GM12878 (cell line): ENCODE results near the gene RRP15. TPM values are rescaled to one million over a fixed set of nuclear protein-coding genes. Genes with fewer than 3 reads are reported as not detected.

Source experiments
- ATAC-seq: fragments of 200-7000 bp; cut with Tn5 transposase; 3 replicates; pipeline ENCODE4 v1.9.1; 2020; ENCODE audit warnings: mild to moderate bottlenecking, moderate library complexity
- BruUV-seq: library from RNA; stranded (reverse); fragments of 400-500 nt; replicated peaks from 2 replicates; lab custom pipeline; 2021; lab: Mats Ljungman, UMichigan
- CTCF ChIA-PET: fragments of 300-600 bp; sonication (Branson Sonifier 250); formaldehyde crosslinking; extraction: SDS; loops from one replicate; lab custom pipeline; 2021; ENCODE audit warnings: inconsistent platforms; lab: Yijun Ruan, JAX
- POLR2A ChIA-PET: fragments of 350-600 bp; formaldehyde crosslinking; extraction: SDS; loops from one replicate; lab custom pipeline; 2021; ENCODE audit warnings: inconsistent platforms; lab: Charles Lee
- RAD21 ChIA-PET: fragments of 300-600 bp; sonication (Branson Sonifier 250); formaldehyde crosslinking; loops from one replicate; lab custom pipeline; 2023; ENCODE audit warnings: antibody characterized with exemption; ENCODE audit not compliant: unreplicated experiment; lab: Charles Lee
- SMC1A ChIA-PET: fragments of 300-600 bp; sonication (Branson Sonifier 250); formaldehyde crosslinking; loops from one replicate; lab custom pipeline; 2023; ENCODE audit not compliant: unreplicated experiment, uncharacterized antibody; lab: Charles Lee
- DNase-seq: peaks from one replicate; pipeline ENCODE4 v3.0.0-alpha.2; 2011; ENCODE audit warnings: low read depth, low spot score
- FAIRE-seq: peaks from 3 replicates; lab custom pipeline; 2011; peaks lifted over from hg19 to GRCh38; lab: Jason Lieb, UNC
- H2AFZ ChIP-seq: 2 replicates; pipeline ENCODE4 v1.6.0; 2011; ENCODE audit warnings: low read depth, low read length, control low read depth; ENCODE audit not compliant: control insufficient read depth
- H3K27ac ChIP-seq: 2 replicates; pipeline ENCODE4 v1.5.1; 2011; ENCODE audit warnings: control low read depth; ENCODE audit not compliant: control insufficient read depth, insufficient read depth
- H3K27me3 ChIP-seq, 2 experiments: replicated peaks in 1 of 2; 2 replicates each; pipeline versions ENCODE4 v1.6.0 to v1.6.1; 2011; ENCODE audit warnings: low read length in 1 of 2; ENCODE audit not compliant: control insufficient read depth in 2 of 2, insufficient read depth in 2 of 2
- H3K36me3 ChIP-seq, 2 experiments: 2 replicates each; pipeline ENCODE4 v1.5.1; 2011; ENCODE audit warnings: low read length in 1 of 2; ENCODE audit not compliant: control insufficient read depth in 2 of 2, insufficient read depth in 2 of 2
- H3K4me1 ChIP-seq: 2 replicates; pipeline ENCODE4 v1.6.1; 2011; ENCODE audit warnings: mild to moderate bottlenecking, low read length, moderate library complexity, mixed read lengths; ENCODE audit not compliant: control insufficient read depth, insufficient read depth
- H3K4me2 ChIP-seq: 2 replicates; pipeline ENCODE4 v1.6.0; 2011; ENCODE audit warnings: control low read depth; ENCODE audit not compliant: control insufficient read depth, insufficient read depth
- H3K4me3 ChIP-seq: fragments of 200-600 bp; sonication (generic); 2 replicates; pipeline ENCODE4 v1.5.1; 2016
- H3K79me2 ChIP-seq: 2 replicates; pipeline ENCODE4 v1.6.0; 2011; ENCODE audit warnings: low read length; ENCODE audit not compliant: control insufficient read depth, insufficient read depth
- H3K9ac ChIP-seq: 2 replicates; pipeline ENCODE4 v1.8.0; 2011; ENCODE audit warnings: low read length, control low read depth, mixed read lengths; ENCODE audit not compliant: control insufficient read depth, insufficient read depth
- H3K9me3 ChIP-seq: replicated peaks from 3 replicates; pipeline ENCODE4 v1.5.1; 2011; ENCODE audit warnings: mild to moderate bottlenecking, low read length; ENCODE audit not compliant: control insufficient read depth, insufficient read depth
- H4K20me1 ChIP-seq: 2 replicates; pipeline ENCODE4 v1.6.0; 2011; ENCODE audit not compliant: control insufficient read depth, insufficient read depth
- BCL11A ChIP-seq: IDR thresholded peaks from 2 replicates; pipeline ENCODE4 v1.6.1; 2011; ENCODE audit warnings: low read depth, low read length
- CHD4 ChIP-seq: fragments of 200-600 bp; sonication (generic); IDR thresholded peaks from 2 replicates; pipeline ENCODE4 v1.6.1; 2016; ENCODE audit warnings: mild to moderate bottlenecking
- DPF2 ChIP-seq: fragments of 450-650 bp; IDR thresholded peaks from 2 replicates; pipeline ENCODE4 v1.6.1; 2017; ENCODE audit warnings: mild to moderate bottlenecking
- EED ChIP-seq: sonication (generic); IDR thresholded peaks from 2 replicates; pipeline ENCODE4 v1.6.1; 2016; ENCODE audit warnings: antibody characterized with exemption, low read depth
- ELK1 ChIP-seq: IDR thresholded peaks from 2 replicates; pipeline ENCODE4 v1.6.1; 2012; ENCODE audit warnings: low read depth, low read length, improper control_type of control experiment
- HCFC1 ChIP-seq: fragments of 150-350 bp; IDR thresholded peaks from 2 replicates; pipeline ENCODE4 v1.6.1; 2014; ENCODE audit warnings: low read length
- HDGF ChIP-seq: fragments of 450-650 bp; IDR thresholded peaks from 2 replicates; pipeline ENCODE4 v1.6.1; 2016; ENCODE audit warnings: antibody characterized with exemption
- MEF2A ChIP-seq: IDR thresholded peaks from 2 replicates; pipeline ENCODE4 v1.6.1; 2011; ENCODE audit warnings: low read depth, mild to moderate bottlenecking, low read length, moderate library complexity; ENCODE audit not compliant: insufficient read depth
- MXI1 ChIP-seq: fragments of 150-350 bp; IDR thresholded peaks from 2 replicates; pipeline ENCODE4 v1.6.1; 2011; ENCODE audit warnings: low read depth, mild to moderate bottlenecking, inconsistent platforms, low read length, improper control_type of control experiment
- MYC ChIP-seq: IDR thresholded peaks from 2 replicates; pipeline ENCODE4 v1.6.1; 2011; ENCODE audit warnings: mild to moderate bottlenecking, low read length, moderate library complexity, inconsistent platforms; ENCODE audit not compliant: insufficient read depth, insufficient replicate concordance, insufficient read length, severe bottlenecking
- NFYA ChIP-seq: IDR thresholded peaks from 2 replicates; pipeline ENCODE4 v1.6.1; 2011; ENCODE audit warnings: low read depth, mild to moderate bottlenecking, low read length, improper control_type of control experiment, borderline replicate concordance
- SREBF1 ChIP-seq: IDR thresholded peaks from 2 replicates; pipeline ENCODE4 v1.6.1; 2012; ENCODE audit warnings: mild to moderate bottlenecking, low read length
- STAT3 ChIP-seq: IDR thresholded peaks from 2 replicates; pipeline ENCODE4 v1.6.1; 2011; ENCODE audit warnings: low read depth, low read length, improper control_type of control experiment
- TAF1 ChIP-seq: IDR thresholded peaks from 2 replicates; pipeline ENCODE4 v1.6.1; 2011; ENCODE audit warnings: mild to moderate bottlenecking, low read depth, low read length, borderline replicate concordance
- WGBS: methylation state at CpG from one replicate; pipeline ENCODE4 v1.1.6; 2016; ENCODE audit warnings: low lambda C conversion rate; ENCODE audit not compliant: insufficient replicate concordance, insufficient coverage; ENCODE audit errors: missing lambda C conversion rate; 5-methylcytosine and 5-hydroxymethylcytosine counted together
- in situ Hi-C: fragments of 300-500 bp; cut with MboI; formaldehyde crosslinking; loops from 9 replicates; pipeline ENCODE4 v1.14.3; 2018; ENCODE audit warnings: mixed read lengths
- intact Hi-C: fragments of 100-400 bp; cut with micrococcal nuclease; formaldehyde crosslinking; loops from one replicate; pipeline ENCODE4 v1.14.2; 2022; ENCODE audit not compliant: unreplicated experiment
- polyA plus RNA-seq, 11 experiments: library from polyadenylated mRNA; depleted of rRNA in 4 of 11; unstranded in 6 of 11; stranded (reverse) in 5 of 11; fragments of >200 nt; fragmentation: Nextera tagmentation in 4 of 11; fragmentation: Illumina TruSeq in 1 of 11; extraction: Ambion mirVana in 4 of 11; extraction: Trizol in 1 of 11; gene quantifications; 1 replicate in 1 of 11; 2 replicates in 10 of 11; pipeline versions ENCODE4 v1.2.1 to v1.2.3, GENCODE V29; 2011 to 2016; ENCODE audit warnings: inconsistent platforms in 2 of 11, missing spikeins in 2 of 11, low read depth in 1 of 11
- total RNA-seq, 4 experiments: library from RNA; depleted of rRNA in 3 of 4; stranded (reverse); fragments of >200 nt in 3 of 4; fragmentation: Illumina TruSeq in 1 of 4; extraction: Trizol in 1 of 4; gene quantifications; 2 replicates each; pipeline versions ENCODE4 v1.2.1 to v1.2.3, GENCODE V29; 2013 to 2021
- TF ChIP-seq, protein P1 (sequence below): fragments of 450-650 bp; IDR thresholded peaks from 2 replicates; pipeline ENCODE4 v1.6.1; 2017; ENCODE audit warnings: antibody characterized with exemption, mild to moderate bottlenecking, moderate library complexity

Gene RRP15
- total and polyA plus RNA-seq, 10 of the 15 experiments (the other 5 are each of a cell fraction or from before 2014, with no cell fraction given) = 5.6 to 37.8 (median 19.1) TPM

GRCh38 chr1:218296162-218296561, 11.1 kb downstream of the RRP15 start:
- CTCF ChIA-PET = interaction anchor here (1.1 to 1.6 kb wide), 3 partner anchors 16 to 228 kb away, joined by 3 to 5 read pairs (median 3); no protein-coding TSS in a partner anchor
- no peak for ATAC-seq

DNA sequence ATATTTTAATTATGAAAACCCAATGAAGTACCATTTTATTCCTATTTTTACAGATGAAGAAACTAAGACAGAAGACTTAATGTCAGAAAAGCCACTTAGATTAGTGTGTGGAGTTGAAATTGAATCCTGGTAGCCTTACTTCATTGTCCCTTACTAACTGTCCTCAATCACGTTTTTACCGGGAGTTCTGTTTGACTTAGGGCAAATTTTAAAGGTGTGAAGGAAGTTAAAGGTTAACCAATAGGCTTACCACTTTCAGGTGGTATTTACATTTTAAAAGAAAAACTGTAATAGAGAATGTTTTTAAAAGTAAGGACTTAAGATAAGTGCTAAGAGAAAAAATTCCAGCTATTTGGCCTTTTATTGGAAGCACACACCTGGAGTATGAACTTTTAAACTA, 12.4 kb downstream of the RRP15 start:
- no peak for FAIRE-seq
- Histone ChIP-seq H3K4me3 (no peak overlapping the region), H3K9ac (no peak overlapping the region), H2AFZ (no peak overlapping the region), H3K36me3 (peaks cover 0 to 9% of the 10 kb centered on the region in 2 experiments; a peak in 1 of 4 replicates), H3K27me3 (no peaks in the 10 kb centered on the region), H3K27ac (no peak overlapping the region), H3K9me3 (no peaks in the 10 kb centered on the region), H3K4me1 (no peaks in the 10 kb centered on the region), H4K20me1 (no peaks in the 10 kb centered on the region), H3K79me2 (peaks cover 2% of the 10 kb centered on the region), H3K4me2 (no peak overlapping the region)
- ChIA-PET CTCF (no interaction called here), POLR2A (no interaction called here), SMC1A (no interaction called here), RAD21 (no interaction called here)
- in situ Hi-C loops = no loop called here
- 100% methylated on average over 2 of the region's 2 CpGs for WGBS
- no TSS peak for BruUV-seq
- ATAC-seq = no peak
- no peak for DNase-seq
- intact Hi-C loops = no loop called here
- TF ChIP-seq MEF2A = no peak
- TF ChIP-seq MYC = no peak
- TF ChIP-seq CHD4 = no peak
- TF ChIP-seq HCFC1 = no peak
- no peak for TF ChIP-seq STAT3
- no peak for TF ChIP-seq DPF2
- TF ChIP-seq, protein P1, sequence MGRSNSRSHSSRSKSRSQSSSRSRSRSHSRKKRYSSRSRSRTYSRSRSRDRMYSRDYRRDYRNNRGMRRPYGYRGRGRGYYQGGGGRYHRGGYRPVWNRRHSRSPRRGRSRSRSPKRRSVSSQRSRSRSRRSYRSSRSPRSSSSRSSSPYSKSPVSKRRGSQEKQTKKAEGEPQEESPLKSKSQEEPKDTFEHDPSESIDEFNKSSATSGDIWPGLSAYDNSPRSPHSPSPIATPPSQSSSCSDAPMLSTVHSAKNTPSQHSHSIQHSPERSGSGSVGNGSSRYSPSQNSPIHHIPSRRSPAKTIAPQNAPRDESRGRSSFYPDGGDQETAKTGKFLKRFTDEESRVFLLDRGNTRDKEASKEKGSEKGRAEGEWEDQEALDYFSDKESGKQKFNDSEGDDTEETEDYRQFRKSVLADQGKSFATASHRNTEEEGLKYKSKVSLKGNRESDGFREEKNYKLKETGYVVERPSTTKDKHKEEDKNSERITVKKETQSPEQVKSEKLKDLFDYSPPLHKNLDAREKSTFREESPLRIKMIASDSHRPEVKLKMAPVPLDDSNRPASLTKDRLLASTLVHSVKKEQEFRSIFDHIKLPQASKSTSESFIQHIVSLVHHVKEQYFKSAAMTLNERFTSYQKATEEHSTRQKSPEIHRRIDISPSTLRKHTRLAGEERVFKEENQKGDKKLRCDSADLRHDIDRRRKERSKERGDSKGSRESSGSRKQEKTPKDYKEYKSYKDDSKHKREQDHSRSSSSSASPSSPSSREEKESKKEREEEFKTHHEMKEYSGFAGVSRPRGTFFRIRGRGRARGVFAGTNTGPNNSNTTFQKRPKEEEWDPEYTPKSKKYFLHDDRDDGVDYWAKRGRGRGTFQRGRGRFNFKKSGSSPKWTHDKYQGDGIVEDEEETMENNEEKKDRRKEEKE = no peak
- TF ChIP-seq SREBF1 = no peak
- no peak for TF ChIP-seq ELK1
- TF ChIP-seq HDGF = no peak
- no peak for TF ChIP-seq MXI1
- TF ChIP-seq NFYA = no peak
- no peak for TF ChIP-seq EED
- no peak for TF ChIP-seq BCL11A
- TF ChIP-seq TAF1 = no peak

More at GRCh38 chr1:218296162-218296561, 11.1 kb downstream of the RRP15 start:
- DNase-seq (no peak), FAIRE-seq (no peak)
- intact Hi-C loops (no loop called here), in situ Hi-C loops (no loop called here)
- ChIA-PET RAD21 (interaction anchor here (1.0 kb wide), 1 partner anchor 22 kb away, joined by 3 read pairs; no protein-coding TSS in a partner anchor), SMC1A (interaction anchor here (2.8 kb wide), 1 partner anchor 11 kb away, joined by 7 read pairs; the partner anchor contains the start of gene RRP15), POLR2A (interaction anchor here (0.6 kb wide), 1 partner anchor 920 kb away, joined by 3 read pairs; no protein-coding TSS in a partner anchor)
- 100% methylated on average over 2 of the region's 2 CpGs for WGBS
- H3K79me2 ChIP-seq = peaks cover 8% of the 10 kb centered on the region
- H3K4me1 ChIP-seq = no peaks in the 10 kb centered on the region
- no peaks in the 10 kb centered on the region for H4K20me1 ChIP-seq
- no peak overlapping the region for H3K9ac ChIP-seq
- H3K36me3 ChIP-seq = peaks cover 0 to 9% of the 10 kb centered on the region in 2 experiments; a peak in 1 of 4 replicates
- TF ChIP-seq EED = no peak
- no peak overlapping the region for H3K4me2 ChIP-seq
- BruUV-seq = no TSS peak
- no peak overlapping the region for H3K4me3 ChIP-seq
- no peak overlapping the region for H2AFZ ChIP-seq
- H3K27ac ChIP-seq = no peak overlapping the region
- no peaks in the 10 kb centered on the region for H3K27me3 ChIP-seq
- no peaks in the 10 kb centered on the region for H3K9me3 ChIP-seq
